BLaER1 (cell line): Measurements from ENCODE around the gene IER3IP1.
"Not testable (repeated sequence)": the region's sequence is repeated elsewhere in the genome, so short reads cannot be mapped to it uniquely, and the experiment has no call there.

ENCODE experiments used
- H3K27ac ChIP-seq: shearing (Covaris generic); formaldehyde crosslinking; 2 replicates; pipeline ENCODE4 v1.8.1; 2022
- H3K27me3 ChIP-seq: shearing (Covaris generic); formaldehyde crosslinking; 2 replicates; pipeline ENCODE4 v1.8.1; 2022
- H3K36me3 ChIP-seq: shearing (Covaris generic); formaldehyde crosslinking; 2 replicates; pipeline ENCODE4 v1.8.1; 2022
- H3K4me1 ChIP-seq: shearing (Covaris generic); formaldehyde crosslinking; 2 replicates; pipeline ENCODE4 v1.8.1; 2022
- H3K4me2 ChIP-seq: shearing (Covaris generic); formaldehyde crosslinking; 2 replicates; pipeline ENCODE4 v1.8.1; 2022
- H3K4me3 ChIP-seq: shearing (Covaris generic); formaldehyde crosslinking; 2 replicates; pipeline ENCODE4 v1.8.1; 2022
- H3K9ac ChIP-seq: shearing (Covaris generic); formaldehyde crosslinking; 2 replicates; pipeline ENCODE4 v1.8.1; 2022
- H3K9me3 ChIP-seq: shearing (Covaris generic); formaldehyde crosslinking; 2 replicates; pipeline ENCODE4 v1.8.1; 2022
- H4K20me1 ChIP-seq: shearing (Covaris generic); formaldehyde crosslinking; 2 replicates; pipeline ENCODE4 v1.8.1; 2022
- Cebpa-rat ChIP-seq: shearing (Covaris generic); IDR thresholded peaks from 2 replicates; pipeline ENCODE4 v1.8.1; 2022

Gene IER3IP1

DNA sequence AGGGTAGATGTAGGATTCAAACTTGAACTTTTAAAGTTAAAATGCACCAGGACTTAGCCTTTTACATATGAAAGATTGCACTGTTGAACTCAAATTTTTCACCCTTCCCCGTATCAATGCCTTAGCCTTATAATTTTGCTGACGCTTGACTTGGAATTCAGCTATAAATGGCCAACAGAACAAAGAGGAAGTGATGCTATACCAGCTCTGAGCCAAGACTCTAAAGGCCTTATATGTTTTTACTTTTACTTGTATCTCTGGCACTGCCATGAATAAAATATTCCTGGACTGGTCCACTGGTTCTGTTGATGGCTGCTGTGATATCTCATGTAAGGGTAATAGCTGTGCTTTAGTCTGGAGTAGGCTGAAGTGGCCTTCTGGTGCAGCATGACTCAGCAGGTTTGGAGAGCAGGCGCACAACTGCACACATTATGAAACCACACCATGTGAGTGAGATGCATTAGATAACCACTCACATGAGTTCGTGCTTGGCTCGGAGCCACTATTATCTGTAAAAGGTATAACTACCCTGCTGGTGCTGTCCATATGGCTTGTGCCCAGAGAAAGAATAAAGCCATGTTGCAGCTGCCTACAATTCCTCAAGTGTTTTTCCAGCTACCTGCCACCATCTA is 8.4 kb upstream of the IER3IP1 start:
- H3K36me3 ChIP-seq = no peaks in the 10 kb centered on the region
- H3K9ac ChIP-seq = no peak overlapping the region
- H3K9me3 ChIP-seq = peaks cover 56% of the 10 kb centered on the region
- H4K20me1 ChIP-seq = no peaks in the 10 kb centered on the region
- H3K27me3 ChIP-seq = no peaks in the 10 kb centered on the region
- no peak overlapping the region for H3K4me3 ChIP-seq
- H3K27ac ChIP-seq = no peak overlapping the region
- H3K4me2 ChIP-seq = no peak overlapping the region
- H3K4me1 ChIP-seq = no peaks in the 10 kb centered on the region
- no peak for TF ChIP-seq Cebpa-rat

DNA sequence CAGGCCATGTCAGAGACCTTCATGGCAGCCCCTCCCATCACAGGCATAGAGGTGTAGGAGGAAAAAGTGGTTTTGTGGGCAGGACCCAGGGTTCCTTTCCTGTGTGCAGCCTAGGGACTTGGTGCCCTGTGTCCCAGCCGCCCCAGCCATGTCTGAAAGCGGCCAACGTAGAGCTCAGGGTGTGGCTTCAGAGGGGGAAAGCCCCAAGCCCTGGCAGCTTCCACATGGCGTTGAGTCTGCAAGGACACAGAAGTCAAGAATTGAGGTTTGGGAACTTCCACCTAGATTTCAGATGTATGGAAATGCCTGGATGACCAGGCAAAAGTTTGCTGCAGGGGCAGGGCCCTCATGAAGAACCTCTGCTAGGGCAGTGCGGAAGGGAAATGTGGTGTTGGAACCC is 6.0 kb upstream of the IER3IP1 start:
- peaks cover 46% of the 10 kb centered on the region for H3K9me3 ChIP-seq
- not testable (repeated sequence) for H3K4me2 ChIP-seq, H3K27me3 ChIP-seq, H3K27ac ChIP-seq, H3K9ac ChIP-seq, H4K20me1 ChIP-seq, H3K36me3 ChIP-seq, H3K4me3 ChIP-seq, H3K4me1 ChIP-seq

DNA sequence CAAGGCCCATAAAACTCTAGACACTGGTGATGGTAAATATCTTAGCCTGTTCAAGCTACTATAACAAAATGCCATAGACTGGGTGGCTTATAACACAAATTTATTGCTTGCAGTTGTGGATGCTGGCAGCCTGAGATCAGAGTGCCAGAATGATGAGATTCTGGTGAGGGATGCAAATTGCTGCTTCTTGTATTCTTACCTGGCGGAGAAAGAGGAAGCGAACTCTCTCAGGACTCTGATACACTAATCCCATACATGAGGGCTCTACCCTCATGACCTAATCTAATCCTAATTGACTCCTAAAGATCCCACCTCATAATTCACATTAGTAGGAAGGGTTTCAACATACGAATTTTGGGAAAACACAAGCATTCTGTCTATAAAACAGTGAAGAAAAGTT is 4.6 kb upstream of the IER3IP1 start:
- H3K9ac ChIP-seq = no peak overlapping the region
- no peaks in the 10 kb centered on the region for H3K4me1 ChIP-seq
- no peaks in the 10 kb centered on the region for H3K36me3 ChIP-seq
- H3K27ac ChIP-seq = no peak overlapping the region
- H3K9me3 ChIP-seq = peaks cover 42% of the 10 kb centered on the region
- H4K20me1 ChIP-seq = no peaks in the 10 kb centered on the region
- H3K4me2 ChIP-seq = no peak overlapping the region
- no peaks in the 10 kb centered on the region for H3K27me3 ChIP-seq
- TF ChIP-seq Cebpa-rat = no peak
- no peak overlapping the region for H3K4me3 ChIP-seq

GRCh38 chr18:47179520-47179919 is 3.4 kb upstream of the IER3IP1 start:
- Histone ChIP-seq H3K4me2 (no peak overlapping the region), H3K4me3 (no peak overlapping the region), H3K36me3 (no peaks in the 10 kb centered on the region), H4K20me1 (peaks cover 10% of the 10 kb centered on the region), H3K9ac (no peak overlapping the region), H3K9me3 (peaks cover 30% of the 10 kb centered on the region), H3K27ac (no peak overlapping the region), H3K4me1 (peaks cover 8% of the 10 kb centered on the region), H3K27me3 (no peaks in the 10 kb centered on the region)
- TF ChIP-seq Cebpa-rat = no peak

- H3K27me3 ChIP-seq = no peaks in the 10 kb centered on the region
- H4K20me1 ChIP-seq = peaks cover 48% of the 10 kb centered on the region
- no peak; the same call in 1 of the 2 replicates for TF ChIP-seq Cebpa-rat
- peaks cover 27% of the 10 kb centered on the region for H3K4me1 ChIP-seq
- peaks cover 23% of the 10 kb centered on the region for H3K36me3 ChIP-seq
- no peaks in the 10 kb centered on the region for H3K9me3 ChIP-seq
- peak overlapping the region; percentile 89 for H3K9ac ChIP-seq
- peak overlapping the region; percentile 86 for H3K27ac ChIP-seq
- H3K4me3 ChIP-seq = peak overlapping the region; percentile 91
- H3K4me2 ChIP-seq = peak overlapping the region; percentile 93
These were observed 774 bp downstream of the IER3IP1 start for GRCh38 chr18:47175283-47175897.

DNA sequence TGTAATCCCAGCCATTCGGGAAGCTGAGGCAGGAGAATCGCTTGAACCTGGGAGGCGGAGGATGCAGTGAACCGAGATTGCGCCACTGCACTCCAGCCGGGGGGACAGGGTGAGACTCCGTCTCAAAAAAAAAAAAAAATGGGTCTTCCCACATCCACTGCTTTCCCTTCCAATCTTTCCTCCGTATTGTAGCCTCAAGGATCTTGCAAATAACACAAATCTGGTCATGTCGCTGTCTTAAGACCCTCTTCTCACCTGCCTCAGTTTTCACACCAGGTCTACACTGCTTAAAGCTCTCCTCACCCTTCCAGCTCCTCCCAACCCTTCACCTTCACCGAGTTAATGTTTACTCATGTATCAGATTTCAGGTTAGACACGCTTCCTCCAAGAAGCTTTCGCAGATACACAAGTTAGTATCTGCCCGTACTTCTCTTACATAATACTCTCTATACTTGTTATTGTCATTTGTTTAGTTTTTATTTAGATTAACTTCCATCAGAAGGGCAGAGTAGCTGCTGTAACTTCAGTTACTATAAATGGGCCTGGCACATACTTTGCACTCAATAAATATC is 1.5 kb downstream of the IER3IP1 start:
- Histone ChIP-seq H4K20me1 (peaks cover 54% of the 10 kb centered on the region), H3K4me2 (peak overlapping the region; percentile 93), H3K27ac (no peak overlapping the region), H3K4me3 (peak overlapping the region; percentile 91), H3K27me3 (no peaks in the 10 kb centered on the region), H3K9ac (peak overlapping the region; percentile 89; the same call in 1 of the 2 replicates), H3K4me1 (peaks cover 27% of the 10 kb centered on the region), H3K9me3 (no peaks in the 10 kb centered on the region), H3K36me3 (peaks cover 23% of the 10 kb centered on the region)
- no peak for TF ChIP-seq Cebpa-rat

GRCh38 chr18:47172476-47172875 is 3.7 kb downstream of the IER3IP1 start:
- no peak for TF ChIP-seq Cebpa-rat
- peaks cover 23% of the 10 kb centered on the region for H3K36me3 ChIP-seq
- H3K9me3 ChIP-seq = no peaks in the 10 kb centered on the region
- no peak overlapping the region for H3K4me2 ChIP-seq
- no peak overlapping the region for H3K27ac ChIP-seq
- H3K9ac ChIP-seq = no peak overlapping the region
- H3K27me3 ChIP-seq = no peaks in the 10 kb centered on the region
- H3K4me1 ChIP-seq = peaks cover 27% of the 10 kb centered on the region
- H3K4me3 ChIP-seq = no peak overlapping the region
- peaks cover 76% of the 10 kb centered on the region for H4K20me1 ChIP-seq

GRCh38 chr18:47168913-47169312 is 7.3 kb downstream of the IER3IP1 start:
- H3K4me2 ChIP-seq = no peak overlapping the region
- peaks cover 94% of the 10 kb centered on the region for H4K20me1 ChIP-seq
- no peak for TF ChIP-seq Cebpa-rat
- H3K9me3 ChIP-seq = no peaks in the 10 kb centered on the region
- no peak overlapping the region for H3K9ac ChIP-seq
- H3K36me3 ChIP-seq = peaks cover 31% of the 10 kb centered on the region
- peaks cover 14% of the 10 kb centered on the region; the same call in 1 of the 2 replicates for H3K4me1 ChIP-seq
- no peak overlapping the region for H3K27ac ChIP-seq
- H3K27me3 ChIP-seq = no peaks in the 10 kb centered on the region
- H3K4me3 ChIP-seq = no peak overlapping the region

GRCh38 chr18:47168509-47168908 is 7.7 kb downstream of the IER3IP1 start:
- peaks cover 14% of the 10 kb centered on the region; the same call in 1 of the 2 replicates for H3K4me1 ChIP-seq
- no peak overlapping the region for H3K27ac ChIP-seq
- peaks cover 96% of the 10 kb centered on the region for H4K20me1 ChIP-seq
- no peaks in the 10 kb centered on the region for H3K27me3 ChIP-seq
- no peaks in the 10 kb centered on the region for H3K9me3 ChIP-seq
- peaks cover 29% of the 10 kb centered on the region for H3K36me3 ChIP-seq
- TF ChIP-seq Cebpa-rat = no peak
- H3K4me2 ChIP-seq = no peak overlapping the region
- no peak overlapping the region for H3K9ac ChIP-seq
- H3K4me3 ChIP-seq = no peak overlapping the region

DNA sequence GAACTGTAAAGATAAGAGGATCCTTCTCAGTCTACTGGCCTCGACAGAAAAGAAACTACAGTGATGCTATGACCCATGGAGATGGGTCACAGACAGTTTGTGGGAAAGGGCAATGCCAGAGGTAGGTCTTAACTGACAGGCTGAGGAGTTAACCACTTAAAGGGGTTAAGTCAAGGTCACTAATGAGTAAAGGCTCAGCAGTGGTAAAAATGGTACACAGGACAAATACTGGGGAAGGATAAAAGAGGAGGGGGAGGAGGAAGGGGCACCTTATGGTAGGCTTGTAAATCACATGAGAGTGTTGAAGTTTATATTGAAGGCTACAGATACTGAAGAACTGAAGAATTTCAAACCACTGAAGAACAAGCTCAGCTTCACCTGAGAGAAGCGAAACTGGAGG is 9.9 kb downstream of the IER3IP1 start:
- no peaks in the 10 kb centered on the region for H3K4me1 ChIP-seq
- no peak overlapping the region for H3K4me3 ChIP-seq
- H4K20me1 ChIP-seq = peaks cover 96% of the 10 kb centered on the region
- H3K4me2 ChIP-seq = no peak overlapping the region
- TF ChIP-seq Cebpa-rat = no peak
- H3K36me3 ChIP-seq = peaks cover 17% of the 10 kb centered on the region; the same call in 1 of the 2 replicates
- H3K9me3 ChIP-seq = no peaks in the 10 kb centered on the region
- H3K27me3 ChIP-seq = no peaks in the 10 kb centered on the region
- H3K9ac ChIP-seq = no peak overlapping the region
- no peak overlapping the region for H3K27ac ChIP-seq
